HG02938 (cell line): ENCODE data around the gene GRAP.

Experiments
- ATAC-seq: cut with Tn5 transposase; IDR thresholded peaks from one replicate; pipeline ENCODE4 v1.9.1; 2021; ENCODE audit warnings: mild to moderate bottlenecking, moderate library complexity; ENCODE audit not compliant: unreplicated experiment

GRAP gene

DNA sequence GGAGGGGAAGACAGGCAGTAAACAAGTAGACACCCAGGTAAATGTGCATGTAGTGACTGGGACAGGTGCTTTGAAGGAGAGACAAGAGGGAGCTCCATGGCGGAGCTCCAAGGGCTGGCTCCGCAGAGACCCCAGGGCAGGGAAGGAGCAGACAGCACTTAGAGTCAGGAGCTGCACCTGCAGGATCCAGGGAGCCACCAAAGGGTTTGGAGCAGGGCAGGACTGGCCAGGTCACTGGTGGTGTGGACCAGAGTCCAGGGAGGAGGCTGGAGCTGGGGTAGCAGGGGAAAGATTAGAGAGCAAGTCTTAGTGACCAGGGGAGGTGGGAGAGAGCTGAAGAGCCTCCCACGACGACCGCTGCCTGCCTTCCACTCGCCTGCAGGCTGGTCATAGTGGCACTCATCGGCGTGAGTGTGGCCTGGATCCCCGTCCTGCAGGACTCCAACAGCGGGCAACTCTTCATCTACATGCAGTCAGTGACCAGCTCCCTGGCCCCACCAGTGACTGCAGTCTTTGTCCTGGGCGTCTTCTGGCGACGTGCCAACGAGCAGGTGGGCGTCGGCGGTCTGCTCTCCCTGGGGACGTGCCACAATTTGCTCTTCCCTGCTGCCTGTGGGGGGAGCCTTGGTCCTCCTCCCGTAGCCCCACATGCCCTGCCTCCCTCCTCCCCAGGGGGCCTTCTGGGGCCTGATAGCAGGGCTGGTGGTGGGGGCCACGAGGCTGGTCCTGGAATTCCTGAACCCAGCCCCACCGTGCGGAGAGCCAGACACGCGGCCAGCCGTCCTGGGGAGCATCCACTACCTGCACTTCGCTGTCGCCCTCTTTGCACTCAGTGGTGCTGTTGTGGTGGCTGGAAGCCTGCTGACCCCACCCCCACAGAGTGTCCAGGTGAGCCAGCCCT lies 27.5 kb downstream of the GRAP start:
- no peak for ATAC-seq

DNA sequence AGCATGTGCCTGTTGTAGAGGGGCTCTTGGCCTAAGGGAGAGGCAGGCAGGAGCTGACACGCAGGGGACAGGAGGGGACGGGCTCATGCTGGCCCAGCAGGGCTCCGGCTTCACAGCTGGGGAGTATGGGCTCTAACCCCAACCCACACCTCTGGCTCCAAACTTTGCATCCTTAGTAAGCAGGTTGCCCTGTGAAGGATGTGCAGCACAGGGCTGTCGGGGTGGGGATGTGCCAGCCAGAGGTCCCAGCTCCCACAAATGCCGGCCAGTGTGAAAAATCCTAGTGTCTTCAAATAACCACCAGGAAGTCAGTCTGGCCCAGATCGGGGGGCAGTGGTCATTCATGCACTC lies 28.2 kb downstream of the GRAP start:
- no peak for ATAC-seq

GRCh38 chr17:19017804-19018599 lies 28.8 kb downstream of the GRAP start:
- no peak for ATAC-seq

- ATAC-seq, result no peak
These were observed 29.4 kb downstream of the GRAP start for GRCh38 chr17:19017401-19017800.

DNA sequence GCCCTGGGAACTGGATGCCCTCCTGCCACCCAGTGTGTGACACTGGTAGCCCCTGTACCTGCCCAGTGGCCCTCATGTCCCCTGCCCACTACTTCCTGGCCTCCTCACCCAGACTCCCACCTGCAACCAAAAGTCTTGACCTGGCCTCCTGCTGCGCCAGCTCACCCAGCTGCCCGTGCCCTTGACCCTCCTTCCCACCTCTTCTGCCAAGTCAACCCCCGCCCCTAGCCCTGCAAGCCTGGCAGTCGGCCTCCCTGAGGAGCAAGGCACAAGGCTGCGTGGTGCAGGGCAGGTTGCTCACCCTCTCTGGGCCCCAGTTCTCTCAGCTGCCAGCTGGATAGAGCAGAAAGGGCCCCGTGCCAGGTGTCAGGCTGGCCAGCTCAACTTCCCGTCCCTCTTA lies 29.9 kb downstream of the GRAP start:
- no peak for ATAC-seq

DNA sequence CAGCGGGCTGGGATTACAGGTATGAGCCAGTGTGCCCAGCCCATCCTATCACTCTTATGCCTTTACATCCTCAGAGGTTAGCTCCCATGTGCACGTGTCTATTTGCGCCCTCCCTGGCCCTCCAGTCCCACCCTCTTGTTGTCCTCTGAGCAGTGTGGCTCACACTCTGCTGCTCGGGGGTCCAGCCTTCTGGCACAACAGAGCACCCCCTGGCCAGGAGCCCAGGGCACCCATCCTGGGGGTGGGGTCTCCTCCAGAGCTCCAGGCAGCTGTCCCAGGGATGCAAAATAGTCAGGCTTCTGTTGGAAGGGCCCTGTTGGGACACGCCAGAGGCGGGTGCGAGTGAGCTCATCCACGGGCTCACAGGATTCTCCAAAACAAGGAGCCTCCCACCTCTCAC lies 30.5 kb downstream of the GRAP start:
- no peak for ATAC-seq

DNA sequence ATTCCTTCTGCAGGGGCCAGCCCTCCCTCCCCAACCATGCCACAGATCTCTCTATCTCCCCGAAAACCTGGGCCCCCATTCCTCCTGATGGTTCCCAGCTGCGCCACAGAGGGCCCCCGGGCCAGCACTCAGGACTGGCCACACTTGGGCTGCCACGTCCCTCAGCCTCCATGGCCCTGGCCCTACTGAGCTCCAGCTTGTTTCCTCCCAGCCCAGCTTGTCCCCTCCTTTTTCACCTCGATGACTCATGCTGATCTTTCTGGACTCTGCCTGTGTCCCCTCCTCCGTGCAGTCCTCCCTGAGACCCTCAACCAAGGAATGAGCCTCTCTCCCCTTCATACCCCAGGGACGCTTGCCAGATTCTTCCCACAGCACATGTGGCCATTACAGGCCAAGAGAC lies 31.3 kb downstream of the GRAP start:
- ATAC-seq, result no peak

DNA sequence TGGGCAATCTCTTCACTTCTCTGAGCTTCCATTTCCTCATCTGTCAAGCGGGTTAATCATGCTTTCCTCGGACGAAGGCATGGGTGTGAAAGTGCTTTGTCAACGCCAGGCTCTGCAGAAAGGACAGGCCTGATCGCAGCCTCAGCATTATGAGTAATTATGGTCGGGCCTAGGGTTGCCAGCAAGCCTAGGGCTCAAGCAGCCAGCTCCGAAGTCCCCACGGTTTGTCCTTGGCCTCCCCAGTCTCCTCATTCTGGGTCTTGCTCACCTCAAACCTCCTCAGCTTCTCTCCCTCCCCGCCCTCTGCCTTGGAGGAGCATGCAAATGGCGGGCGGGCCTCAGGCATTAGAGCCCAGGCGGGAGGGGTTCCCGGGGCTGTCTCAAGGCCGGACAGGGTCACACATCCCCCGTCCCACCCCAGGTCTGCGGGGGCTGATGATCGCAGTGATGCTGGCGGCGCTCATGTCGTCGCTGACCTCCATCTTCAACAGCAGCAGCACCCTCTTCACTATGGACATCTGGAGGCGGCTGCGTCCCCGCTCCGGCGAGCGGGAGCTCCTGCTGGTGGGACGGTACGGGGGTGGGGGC lies 32.0 kb downstream of the GRAP start:
- ATAC-seq, result no peak

DNA sequence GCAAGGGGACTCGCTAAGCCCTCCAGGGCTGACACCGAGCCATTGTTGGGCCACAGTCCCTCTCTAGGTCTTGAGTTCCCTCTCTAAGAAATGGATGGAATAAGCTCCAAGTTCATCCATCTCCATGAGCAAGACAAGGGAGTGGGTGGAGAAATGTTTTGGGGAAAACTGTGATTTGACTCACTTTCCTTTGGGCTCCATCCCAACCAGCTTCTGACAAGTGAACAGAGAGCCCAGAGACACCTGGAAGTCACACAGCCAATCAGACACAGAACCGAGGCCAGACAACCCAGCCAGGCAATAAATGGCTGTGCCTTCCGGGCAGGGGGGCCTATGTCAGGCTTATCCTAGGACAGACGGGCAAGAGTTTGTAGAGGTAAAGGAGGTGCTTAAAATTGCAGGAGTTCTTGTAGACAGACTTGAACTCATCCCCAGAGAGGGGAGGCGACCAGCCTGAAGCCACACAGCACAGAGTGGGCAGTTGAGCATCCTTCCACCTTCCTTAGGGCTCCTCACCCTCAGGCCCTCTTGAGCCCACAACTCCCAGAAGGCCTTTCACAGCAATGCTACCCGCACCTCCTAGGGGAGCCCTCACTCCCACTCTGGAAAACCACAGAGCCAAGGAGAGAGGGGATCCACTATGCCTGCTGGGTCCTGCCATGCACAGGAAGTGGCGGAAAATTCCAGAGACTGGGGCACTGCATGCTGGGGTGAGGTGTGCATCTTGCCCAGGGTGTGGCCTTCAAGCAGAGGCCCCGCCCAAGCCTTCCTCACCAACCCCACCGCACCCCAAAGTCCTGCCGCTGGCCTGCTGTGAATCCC lies 32.7 kb downstream of the GRAP start:
- no peak for ATAC-seq

- no peak for ATAC-seq
These were observed 33.5 kb downstream of the GRAP start for GRCh38 chr17:19013226-19013625.

DNA sequence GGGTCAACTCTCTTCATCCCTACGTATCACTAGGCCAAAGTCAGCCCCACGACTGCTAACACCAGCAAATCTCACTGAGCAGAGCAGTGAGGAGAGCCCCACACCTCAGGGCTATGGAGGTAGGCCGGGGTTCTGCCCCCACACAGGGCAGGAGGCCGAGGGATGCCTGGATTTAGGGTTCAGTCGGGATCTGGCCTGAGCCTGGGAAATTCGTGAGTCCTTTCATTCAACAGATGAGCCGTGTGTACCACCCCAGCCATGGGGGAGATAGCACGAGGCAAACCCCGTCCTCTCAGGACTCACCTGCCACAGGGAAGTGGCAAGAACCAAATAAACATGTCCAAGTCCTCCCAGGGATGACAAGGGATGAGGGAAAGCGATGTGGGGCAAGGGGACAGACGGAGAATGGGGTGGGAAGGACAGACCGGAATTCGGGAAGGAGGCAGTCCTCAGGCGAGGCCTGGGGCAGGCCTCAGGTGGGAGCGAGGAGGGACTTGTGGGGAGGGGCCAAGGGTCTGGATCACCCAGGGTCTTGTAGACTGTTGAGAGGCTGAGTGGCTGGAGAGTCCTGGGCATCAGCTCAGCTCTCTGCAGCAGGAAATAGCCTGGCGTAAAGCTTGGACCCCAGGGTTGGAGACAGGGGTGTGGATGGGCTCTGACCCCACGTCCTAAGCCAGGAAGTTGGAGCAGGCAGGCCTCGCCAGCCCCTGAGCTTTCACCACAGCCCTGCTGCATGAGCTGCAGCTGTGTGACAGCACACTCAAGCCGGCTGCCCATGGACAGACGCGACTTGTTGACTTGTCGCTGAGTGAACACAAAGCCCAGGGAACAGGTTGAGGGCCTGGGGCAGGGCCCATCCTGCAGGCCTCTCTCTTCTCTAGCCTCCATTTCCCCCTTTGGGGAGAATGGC lies 34.3 kb downstream of the GRAP start:
- ATAC-seq, result no peak

DNA sequence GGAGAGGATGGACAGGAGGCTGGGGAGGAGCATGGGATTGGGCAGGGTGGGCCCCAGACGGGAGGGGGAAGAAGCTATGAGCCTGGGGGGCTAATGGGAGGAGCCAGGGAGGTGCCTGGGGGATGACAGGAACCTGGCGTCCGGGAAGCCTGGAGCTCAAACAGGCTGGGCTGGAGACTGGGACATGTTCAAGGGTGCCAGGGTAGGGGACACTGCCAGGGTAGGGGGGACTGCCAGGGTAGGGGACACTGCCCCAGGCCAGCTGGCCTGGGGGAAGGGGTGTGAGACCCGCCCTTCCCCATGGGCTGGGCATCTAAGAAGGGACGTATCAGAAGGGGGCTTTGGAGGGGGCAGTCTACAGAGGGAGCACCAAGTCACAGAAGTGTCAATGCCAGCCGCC lies 35.2 kb downstream of the GRAP start:
- no peak for ATAC-seq

GRCh38 chr17:19010729-19011505 lies 35.8 kb downstream of the GRAP start:
- ATAC-seq, result no peak

DNA sequence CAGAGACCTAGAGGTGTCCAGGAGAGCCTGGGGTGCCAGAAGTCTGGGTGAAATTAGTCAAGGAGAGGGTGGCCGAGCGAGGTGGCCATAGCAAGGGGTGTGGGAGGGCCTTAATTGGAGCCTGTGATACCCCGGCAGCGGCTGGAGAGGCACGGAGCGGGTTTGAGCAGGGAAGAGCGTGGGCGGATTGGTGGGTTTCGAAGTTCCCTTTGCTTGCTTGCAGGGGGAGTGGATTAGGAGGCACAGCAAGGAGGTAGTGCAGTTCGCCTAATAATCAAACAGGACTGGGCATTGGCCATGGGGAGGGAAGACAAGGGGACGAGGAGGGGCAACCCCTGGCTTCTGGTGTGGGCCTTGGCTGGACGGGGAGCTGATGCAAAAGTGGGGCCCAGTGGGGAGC lies 36.8 kb downstream of the GRAP start:
- no peak for ATAC-seq

- no peak for ATAC-seq
These were observed 40.1 kb downstream of the GRAP start for GRCh38 chr17:19006698-19007097.

DNA sequence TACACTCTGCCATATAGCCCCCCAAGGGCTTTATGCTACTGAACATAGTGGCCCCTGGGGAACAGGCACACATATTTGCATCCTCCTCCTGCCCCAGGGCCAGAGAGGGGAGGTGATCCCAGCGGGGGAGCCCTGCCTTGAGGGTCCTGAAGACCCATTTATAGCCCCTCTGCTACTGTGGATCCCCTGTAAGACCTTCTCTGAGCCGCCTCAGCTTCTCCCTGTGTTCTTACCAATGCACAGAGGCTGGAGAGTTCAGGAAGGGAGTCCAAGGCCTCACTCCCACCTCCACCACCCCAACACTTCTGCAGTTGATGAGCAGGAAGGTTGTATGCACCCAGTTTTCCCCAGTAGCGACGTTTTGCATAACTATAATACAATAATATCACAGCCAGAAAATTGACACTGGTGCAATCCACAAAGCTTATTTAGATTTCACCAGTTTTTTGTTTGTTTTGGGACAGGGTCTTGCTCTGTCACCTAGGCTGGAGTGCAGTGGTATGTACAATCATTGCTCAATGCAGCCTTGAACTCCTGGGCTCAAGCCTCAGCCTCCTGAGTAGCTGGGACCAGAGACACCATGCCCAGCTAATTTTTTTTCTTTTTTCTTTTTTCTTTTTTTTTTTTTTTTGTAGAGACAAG lies 40.8 kb downstream of the GRAP start:
- no peak for ATAC-seq

- ATAC-seq, result no peak
These were observed 41.5 kb downstream of the GRAP start for GRCh38 chr17:19005137-19005773.

- peak; percentile 47 for ATAC-seq
These were observed 42.2 kb downstream of the GRAP start, which contains the start of gene FAM83G for GRCh38 chr17:19004421-19005136. FAM83G (minus strand) TSS chr17:19004764; CDS start chr17:19004041, 723 bp downstream.
